Renal cortical epithelial cell (primary cell): Measurements from ENCODE around the gene CLDN6. TPM values are rescaled to one million over a fixed set of nuclear protein-coding genes. Genes with fewer than 3 reads are reported as not detected.

Experiments used
- DNase-seq: peaks from one replicate; pipeline ENCODE4 v3.0.0-alpha.2; 2011; ENCODE audit warnings: low read depth
- total RNA-seq: library from RNA; depleted of rRNA; stranded (reverse); fragments of >200 nt; gene quantifications from 2 replicates; pipeline ENCODE4 v1.2.3, GENCODE V29; 2014

Gene CLDN6
- total RNA-seq, 1 donor from 2014 or later = 0.70 TPM

DNA sequence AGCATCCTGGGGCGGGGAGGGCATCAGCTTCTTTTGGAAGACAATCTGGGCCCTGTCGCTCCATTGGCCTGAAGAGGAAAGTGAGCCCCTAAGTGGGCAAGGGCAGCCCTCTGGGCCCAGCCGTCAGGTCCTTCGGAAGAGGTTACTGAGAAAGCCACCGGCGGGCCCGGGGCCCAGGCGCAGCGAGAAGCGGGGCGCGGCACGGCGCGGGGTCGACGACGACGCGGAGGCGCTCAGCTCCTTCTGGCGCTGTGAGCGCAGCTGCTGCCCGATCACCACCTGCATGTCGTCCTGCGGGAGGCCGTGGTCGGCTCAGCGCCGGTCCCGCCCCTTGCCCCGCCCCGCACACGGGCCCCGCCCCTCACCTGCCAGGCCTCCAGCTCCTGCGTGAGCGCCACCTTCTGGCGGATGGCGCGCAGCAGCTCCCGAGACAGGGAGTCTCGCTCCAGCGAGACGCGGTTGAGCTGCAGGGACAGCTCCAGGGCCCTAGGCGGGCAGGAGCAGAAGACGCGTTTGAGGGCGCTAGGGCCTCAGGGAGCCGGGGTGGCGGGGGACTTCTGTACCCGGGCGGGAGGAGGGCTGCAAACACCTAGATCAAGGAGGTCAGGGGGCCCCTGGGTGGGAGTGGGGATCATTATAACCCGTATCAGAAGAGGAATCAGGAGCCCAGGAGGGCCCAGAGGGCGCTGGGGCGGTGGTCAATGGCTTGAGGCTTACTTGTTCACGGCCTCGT lies 10.2 kb upstream of the CLDN6 start:
- peak; percentile 52 for DNase-seq

DNA sequence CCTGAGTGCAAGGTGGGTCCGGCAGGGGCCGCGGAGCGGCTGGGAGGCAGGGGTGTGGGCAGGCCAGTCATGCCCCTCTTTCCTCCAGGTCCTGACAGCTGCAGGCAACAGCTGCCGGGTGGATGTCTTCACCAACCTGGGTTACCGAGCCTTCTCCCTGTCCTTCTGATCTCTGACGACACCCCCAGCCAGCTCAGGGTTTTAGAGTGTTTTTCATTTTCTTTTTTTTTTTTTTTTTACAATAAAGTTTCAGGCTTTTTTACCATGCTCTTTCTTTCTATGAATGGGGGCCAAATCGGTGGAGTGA lies 9.5 kb upstream of the CLDN6 start:
- DNase-seq = no peak

DNA sequence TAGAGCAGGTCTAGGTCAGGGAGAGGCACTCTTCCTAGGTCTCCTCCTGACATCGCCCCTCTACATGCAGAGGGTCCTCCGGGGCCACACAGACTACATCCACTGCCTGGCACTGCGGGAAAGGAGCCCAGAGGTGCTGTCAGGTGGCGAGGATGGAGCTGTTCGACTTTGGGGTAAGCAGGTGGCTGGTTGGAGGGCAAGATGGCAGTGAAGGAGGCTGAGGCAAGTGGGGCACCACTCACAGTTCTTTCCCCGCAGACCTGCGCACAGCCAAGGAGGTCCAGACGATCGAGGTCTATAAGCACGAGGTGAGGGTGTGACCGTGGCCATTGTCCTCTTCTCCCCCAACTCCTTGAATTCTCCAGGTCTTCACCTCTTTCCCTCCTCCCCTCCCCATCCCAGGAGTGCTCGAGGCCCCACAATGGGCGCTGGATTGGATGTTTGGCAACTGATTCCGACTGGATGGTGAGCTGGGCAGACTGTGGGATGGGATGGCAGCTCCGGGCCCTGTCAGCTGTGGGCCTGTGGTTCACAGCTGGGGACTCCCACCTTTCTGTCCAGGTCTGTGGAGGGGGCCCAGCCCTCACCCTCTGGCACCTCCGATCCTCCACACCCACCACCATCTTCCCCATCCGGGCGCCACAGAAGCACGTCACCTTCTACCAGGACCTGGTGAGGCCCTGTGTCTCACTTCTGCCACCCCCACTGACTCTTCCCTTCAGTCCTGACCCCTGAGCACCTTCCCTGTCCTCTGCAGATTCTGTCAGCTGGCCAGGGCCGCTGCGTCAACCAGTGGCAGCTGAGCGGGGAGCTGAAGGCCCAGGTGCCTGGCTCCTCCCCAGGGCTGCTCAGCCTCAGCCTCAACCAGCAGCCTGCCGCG lies 8.9 kb upstream of the CLDN6 start:
- DNase-seq = no peak

DNA sequence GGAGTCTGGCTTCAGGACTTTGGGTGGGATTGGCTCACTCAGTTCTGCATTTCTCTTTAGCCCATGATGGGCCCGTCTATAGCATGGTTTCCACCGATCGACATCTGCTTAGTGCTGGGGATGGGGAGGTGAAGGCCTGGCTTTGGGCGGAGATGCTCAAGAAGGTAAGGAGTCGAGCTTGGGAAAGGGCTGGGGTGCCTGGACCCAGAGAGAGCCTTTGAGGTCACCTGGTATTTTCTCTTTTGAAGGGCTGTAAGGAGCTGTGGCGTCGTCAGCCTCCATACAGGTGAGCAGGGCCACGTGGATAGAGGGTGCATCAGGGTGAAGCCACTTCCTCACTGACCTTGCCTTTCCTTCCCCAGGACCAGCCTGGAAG lies 8.0 kb upstream of the CLDN6 start:
- no peak for DNase-seq

DNA sequence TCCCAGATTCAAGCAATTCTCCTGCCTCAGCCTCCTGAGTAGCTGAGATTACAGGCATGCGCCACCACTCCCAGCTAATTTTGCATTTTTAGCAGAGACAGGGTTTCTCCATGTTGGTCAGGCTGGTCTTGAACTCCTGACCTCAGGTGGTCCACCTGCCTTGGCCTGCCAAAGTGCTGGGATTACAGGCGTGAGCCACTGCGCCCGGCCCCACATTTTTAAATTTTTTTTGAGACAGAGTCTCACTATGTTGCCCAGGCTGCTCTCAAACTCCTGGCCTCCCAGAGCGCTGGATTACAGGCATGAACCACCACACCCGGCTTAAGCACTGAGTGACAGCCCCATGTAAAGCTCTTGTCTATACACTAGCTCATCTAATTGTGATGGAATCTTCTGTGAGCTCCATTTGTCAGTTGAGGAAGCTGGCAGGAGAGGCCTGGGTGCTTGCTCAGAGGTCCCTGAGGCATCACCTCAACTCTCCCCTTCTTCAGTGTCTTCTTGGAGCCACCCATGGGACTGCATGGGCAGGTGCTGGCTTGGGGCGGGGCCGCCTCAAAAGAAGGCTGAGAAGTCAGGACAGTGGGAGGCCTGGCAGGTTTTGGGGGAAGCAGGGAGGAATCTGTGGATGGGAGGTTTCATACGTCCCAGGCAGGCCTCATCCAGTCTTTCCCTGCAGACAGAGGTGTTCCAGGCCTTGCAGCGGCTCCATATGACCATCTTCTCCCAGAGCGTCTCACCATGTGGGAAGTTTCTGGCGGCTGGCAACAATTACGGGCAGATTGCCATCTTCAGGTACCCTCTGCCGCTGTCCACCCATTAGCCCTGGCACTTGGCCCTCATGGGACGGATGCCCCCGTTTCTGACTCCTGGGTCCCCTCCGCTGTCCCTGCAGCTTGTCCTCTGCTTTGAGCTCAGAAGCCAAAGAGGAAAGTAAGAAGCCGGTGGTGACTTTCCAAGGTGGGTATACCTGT lies 7.3 kb upstream of the CLDN6 start:
- DNase-seq = no peak

DNA sequence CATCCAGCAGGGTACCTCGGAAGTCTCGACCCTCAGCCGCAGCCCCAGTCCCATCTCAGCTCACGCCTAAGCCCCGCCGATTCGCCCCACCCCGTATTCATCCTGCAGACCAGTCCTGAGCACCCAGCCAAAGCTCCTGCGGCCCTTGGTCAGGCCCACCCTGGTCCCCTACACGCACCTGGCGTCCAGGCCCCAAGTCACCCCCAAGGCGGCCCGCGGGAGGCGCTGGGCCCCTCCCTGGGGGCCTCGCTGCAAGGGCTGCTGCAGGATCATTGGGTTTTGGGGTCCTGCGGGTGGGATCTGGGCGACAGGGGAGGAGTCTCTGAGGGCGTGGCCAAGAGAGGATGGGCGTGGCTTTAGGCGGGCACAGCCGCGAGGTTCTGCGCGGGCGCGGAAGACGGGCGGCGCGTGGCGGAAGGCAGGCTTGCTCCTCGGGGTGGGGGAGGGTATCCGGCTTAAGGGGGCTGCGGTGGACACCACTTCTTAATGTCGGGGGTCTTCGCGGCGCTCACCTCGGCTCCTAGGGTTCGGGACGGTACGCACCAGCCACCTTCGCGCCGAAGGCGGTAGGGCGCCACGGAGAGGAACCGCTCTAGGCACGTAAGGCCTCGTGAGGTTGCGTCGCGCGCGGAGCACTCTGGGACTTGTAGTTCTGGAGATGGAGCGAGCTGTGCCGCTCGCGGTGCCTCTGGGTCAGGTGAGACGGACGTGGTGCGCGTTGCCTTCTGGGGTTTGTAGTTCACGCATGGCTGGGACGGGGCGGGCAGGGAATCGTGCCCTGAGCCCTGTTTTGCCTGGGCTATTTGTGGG lies 5.9 kb upstream of the CLDN6 start, which contains the start of the genes HCFC1R1 and THOC6:
Gene HCFC1R1, minus strand, starts transcription at position 274 of the 810 bp plus-strand sequence. Its CDS starts 1 bp downstream, at position 273.
Gene THOC6, plus strand, starts transcription at position 367 of the 810 bp plus-strand sequence. Its CDS starts 292 bp downstream, at position 659.
- peak; percentile 95 for DNase-seq

DNA sequence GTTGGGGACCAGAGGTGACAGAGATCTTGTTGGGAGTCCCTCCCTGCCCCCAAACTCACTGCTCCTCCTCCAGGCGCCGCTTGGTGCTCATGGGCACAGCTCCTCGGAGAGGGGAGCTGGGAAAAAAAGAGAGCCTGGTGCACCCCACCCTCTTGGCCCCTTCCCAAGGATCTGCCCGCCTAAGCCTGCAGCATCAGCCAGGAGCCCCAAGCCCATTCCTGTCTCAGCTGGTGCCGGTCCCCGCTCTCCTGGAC lies 5.4 kb upstream of the CLDN6 start:
- peak; percentile 64 for DNase-seq

DNA sequence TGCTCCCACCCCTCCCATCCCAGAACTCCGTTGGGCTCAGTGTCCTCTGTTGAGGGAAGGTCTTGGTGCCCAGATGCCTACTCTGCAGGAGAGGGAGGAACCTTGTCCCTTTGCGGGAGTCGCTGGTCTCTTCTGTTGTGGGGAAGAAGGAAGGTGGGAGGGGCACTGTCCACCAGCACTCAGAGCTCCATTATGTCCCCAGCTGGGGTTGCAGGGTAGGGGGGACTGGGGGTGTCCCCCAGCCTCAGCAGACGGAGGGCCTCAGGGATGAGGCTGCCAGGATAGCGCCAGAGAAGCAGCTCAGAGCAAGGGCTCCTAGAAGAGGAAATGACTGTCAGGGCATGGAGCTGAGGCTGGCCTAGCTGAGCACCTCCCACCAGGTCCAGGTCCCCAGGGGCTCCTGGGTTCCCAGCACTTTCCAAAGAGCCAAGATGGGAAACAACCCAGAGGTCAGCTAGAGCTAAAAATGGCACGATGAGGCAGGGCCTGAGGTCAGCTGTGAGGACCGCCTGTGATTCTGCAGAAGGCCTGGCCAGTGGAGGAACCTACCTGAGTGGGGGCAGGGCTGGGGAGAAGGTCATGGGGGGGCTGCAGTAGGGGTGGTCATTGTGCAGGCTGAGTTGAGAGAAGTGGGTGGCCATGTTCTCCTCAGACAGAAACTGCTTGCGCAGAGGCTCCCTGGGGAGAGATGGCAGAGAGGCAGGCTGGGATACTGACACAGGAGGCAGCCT lies 4.9 kb upstream of the CLDN6 start:
- no peak for DNase-seq

DNA sequence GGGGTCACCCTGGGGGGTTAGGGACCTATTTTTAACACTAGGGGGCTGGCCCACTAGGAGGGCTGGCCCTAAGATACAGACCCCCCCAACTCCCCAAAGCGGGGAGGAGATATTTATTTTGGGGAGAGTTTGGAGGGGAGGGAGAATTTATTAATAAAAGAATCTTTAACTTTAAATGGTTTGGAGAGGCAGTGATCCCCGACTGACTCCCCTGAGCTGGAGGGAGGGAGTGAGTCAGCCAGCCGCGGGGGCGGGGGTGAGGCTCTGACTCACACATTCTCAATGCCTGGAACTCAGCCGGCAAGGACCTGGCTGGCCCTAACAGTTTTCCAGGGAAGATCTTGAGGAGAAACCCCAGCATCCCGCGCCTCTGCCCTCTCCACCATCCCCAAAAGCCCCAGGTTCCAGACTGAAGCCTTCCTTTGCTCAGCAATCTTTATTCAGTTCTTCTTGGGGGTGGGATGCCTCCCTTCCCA lies 4.3 kb upstream of the CLDN6 start:
- peak; percentile 92 for DNase-seq

DNA sequence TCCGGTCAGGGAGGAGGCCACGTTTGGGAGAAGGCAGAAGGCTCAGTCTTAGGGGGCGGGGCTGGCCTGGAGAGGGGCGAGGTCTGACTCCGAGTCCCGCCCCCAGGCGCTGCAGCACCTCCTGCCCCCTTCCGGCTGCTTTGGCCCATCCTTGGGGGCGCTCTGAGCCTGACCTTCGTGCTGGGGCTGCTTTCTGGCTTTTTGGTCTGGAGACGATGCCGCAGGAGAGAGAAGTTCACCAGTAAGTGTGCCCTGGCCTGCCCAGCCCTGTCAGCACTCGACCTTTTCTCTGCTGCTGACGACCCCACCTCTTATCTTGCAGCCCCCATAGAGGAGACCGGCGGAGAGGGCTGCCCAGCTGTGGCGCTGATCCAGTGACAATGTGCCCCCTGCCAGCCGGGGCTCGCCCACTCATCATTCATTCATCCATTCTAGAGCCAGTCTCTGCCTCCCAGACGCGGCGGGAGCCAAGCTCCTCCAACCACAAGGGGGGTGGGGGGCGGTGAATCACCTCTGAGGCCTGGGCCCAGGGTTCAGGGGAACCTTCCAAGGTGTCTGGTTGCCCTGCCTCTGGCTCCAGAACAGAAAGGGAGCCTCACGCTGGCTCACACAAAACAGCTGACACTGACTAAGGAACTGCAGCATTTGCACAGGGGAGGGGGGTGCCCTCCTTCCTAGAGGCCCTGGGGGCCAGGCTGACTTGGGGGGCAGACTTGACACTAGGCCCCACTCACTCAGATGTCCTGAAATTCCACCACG lies 3.6 kb upstream of the CLDN6 start:
- DNase-seq = peak; percentile 93

DNA sequence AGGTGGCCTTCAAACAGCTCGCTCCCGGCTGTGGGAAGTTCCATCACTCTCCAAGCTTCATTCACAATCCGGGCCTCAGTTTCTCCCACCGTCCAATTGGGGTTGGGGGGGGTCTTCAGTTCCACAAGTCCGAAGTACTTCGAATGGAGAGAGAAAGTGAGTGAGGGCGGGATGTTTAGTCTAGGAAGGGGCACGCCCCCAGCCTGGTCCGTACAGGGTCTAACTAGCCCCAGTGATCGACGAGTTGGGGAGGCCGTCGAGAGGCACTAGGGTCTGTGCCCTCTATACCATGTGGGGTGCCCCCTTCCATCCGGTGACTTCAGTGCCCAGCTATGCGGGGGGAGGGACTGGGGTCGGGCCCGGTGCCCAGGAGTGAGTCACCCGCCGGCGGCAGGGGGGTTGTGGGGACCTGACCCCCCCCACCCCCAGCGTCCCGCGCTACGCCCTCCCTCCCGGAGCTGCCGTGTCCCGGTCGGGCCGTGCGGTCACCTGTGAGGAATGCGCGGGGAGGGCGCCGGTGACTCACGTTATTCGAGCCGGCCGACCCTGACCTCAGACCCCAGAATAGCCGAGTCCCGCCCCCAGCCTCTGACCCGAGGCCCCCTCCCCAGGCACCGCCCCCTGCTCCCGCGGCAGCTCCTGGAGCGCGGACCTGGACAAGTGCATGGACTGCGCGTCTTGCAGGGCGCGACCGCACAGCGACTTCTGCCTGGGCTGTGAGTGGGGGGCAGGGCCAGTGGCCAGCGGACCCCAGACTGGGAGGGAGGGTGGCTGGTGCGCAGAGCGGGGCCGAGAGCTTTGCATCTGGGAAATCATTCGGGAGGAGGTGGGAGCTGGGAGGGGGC lies 2.8 kb upstream of the CLDN6 start:
- peak; percentile 66 for DNase-seq

DNA sequence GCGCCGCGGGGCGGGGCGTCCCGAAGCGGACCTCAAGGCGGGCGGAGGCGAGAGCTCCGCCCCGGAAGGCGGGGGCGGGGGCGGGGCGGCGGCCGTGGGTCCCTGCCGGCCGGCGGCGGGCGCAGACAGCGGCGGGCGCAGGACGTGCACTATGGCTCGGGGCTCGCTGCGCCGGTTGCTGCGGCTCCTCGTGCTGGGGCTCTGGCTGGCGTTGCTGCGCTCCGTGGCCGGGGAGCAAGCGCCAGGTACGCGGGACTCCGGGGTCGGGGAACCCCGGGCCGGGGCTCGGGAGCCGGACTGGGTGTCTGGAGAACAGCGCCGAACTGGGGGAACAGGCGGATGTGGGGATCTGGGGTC lies 2.2 kb upstream of the CLDN6 start, which contains the start of gene TNFRSF12A:
Gene TNFRSF12A, plus strand, starts transcription at position 122 of the 357 bp plus-strand sequence. Its CDS starts 30 bp downstream, at position 152.
- DNase-seq = peak; percentile 36

DNA sequence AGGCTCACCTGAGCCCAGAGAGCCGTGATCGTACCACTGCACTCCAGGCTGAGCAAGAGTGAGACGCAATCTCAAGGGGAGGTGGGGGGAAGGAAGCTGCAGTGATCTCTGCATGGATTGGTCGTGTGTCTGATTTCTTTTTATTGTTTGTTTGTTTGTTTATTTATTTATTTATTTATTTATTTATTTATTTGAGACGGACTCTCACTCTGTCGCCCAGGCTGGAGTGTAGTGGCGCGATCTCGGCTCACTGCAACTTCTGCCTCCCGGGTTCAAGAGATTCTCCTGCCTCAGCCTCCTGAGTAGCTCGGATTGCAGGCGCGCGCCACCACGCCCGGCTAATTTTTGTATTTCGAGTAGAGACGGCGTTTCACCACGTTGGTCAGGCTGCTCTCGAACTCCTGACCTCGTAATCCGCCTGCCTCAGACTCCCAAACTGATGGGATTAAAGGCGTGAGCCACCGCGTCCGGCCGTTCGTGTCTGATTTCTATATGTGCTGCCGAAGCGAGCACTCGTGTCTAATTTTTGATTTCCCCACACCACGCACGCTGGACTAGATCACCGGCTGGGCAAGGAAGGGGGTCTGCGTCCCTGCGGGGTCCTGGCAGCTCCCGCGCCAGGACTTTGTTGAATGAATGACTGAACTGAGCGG lies 1.7 kb upstream of the CLDN6 start:
- DNase-seq = no peak

DNA sequence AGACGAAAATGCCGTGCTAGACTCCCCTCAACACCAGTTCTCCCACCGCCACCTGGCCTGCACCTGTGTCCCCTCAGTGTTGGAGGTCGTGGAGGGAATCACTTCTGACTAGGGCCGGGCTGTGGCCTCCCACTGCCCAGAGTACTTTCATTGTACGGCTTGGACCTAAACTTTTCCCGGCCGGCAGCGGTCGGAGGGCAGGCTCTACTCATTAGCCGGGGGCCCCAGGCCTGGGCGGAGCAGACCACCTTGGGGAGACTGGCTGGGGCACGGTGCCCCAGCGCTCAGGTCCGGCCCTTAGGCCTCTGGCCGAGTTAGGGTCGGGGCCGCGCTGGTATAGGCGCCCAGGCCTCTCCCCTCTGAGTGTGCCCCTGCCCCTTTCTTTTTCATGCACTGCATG lies 639 bp downstream of the CLDN6 start:
- no peak for DNase-seq

DNA sequence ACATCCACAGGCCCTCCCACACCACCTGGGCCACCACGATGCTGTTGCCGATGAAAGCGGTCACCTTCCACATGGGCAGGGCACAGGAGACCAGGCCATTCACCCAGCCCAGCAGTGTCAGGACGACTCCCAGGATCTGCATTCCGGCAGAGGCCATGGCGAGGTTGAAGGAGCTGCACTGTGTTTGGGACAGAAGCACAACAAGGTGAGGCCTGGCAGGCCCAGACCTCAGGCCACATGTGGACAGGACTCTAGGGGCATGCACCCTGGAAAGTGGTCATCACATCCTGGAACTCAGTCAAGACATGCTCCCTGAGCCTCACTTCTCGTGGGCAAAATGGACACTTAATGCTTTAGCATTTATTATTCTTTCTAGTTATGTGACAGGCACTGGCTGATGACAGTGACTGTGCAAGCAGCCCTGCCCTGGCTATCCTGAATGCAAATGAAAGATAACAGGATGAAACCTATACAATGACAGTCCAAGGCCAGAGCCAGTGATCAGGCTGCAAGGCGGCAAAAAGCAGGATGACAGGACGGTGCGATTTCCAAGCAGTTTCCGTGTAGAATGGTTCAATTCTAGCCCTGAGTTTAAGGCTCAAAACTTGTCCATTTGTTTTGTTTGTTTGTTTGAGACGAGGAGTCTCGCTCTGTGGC lies 2.0 kb downstream of the CLDN6 start:
- DNase-seq = no peak

DNA sequence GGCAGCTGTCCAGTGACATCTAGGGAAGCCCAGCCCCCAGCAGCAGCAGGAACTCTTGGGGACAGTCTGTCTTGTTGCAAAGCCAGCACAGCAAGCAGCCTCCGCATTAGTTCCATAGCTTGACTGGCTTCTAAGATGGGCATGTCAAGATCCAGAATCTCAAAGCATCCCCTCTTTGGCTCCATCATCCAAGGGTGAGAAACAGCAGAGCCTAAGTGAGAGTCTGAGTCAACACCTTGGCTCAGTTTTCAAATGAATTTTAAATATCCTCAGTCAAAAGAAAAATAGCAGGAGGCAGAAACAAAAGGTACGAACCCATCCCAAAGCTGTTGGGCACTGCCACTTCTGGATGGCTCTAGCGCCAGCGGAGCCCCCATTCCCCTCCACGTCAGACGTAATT lies 3.0 kb downstream of the CLDN6 start:
- DNase-seq = no peak

DNA sequence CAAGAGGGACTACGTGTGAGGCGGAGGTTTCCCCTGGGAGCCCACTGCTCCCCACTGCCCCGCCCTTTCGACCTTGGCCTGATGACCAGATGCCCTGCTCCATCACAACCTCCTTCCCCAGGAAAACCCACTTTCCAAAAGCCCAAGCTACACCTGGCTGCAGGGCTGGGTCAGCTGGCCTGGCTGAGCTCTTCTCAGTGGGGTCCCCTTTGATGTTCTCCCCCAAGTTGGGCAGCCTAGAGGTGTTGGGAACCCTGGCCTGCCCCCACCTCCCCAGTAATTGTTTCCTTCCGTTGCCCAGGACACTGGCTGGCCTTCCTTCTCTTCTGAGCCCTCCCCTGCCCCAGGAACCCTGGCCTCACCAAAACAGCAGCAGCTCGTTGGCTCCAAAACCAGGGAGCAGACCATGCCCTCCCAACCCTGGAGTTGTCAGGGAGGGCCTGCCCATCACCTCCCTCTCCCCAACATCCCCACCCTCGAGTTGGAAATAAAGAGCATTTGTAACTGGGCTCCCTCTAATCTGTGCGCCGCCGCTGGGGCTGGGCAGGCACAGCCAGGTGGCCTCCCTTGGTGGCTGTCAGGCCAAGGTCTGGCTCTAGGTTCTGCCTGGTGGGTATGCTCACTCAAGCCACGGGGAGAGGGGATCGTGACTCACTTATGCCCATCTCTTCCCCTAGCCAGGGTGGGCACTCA lies 3.8 kb downstream of the CLDN6 start:
- DNase-seq = no peak
